ENCODE measurements around the gene FRAS1. TPM values are rescaled to one million over a fixed set of nuclear protein-coding genes. Genes with fewer than 3 reads are reported as not detected.

FRAS1 gene
- total RNA-seq, 1 donor from 2014 or later, result 13.7 TPM

GRCh38 chr4:78588894-78589545 lies 531.9 kb downstream of the FRAS1 start:
- FAIRE-seq, result no peak
- no peak for DNase-seq (ENCODE audit: low read depth)
- no peak for TF ChIP-seq CTCF (IDR thresholded peaks at IDR 0.05; ENCODE audit: insufficient read depth, low read length, severe bottlenecking)
- no peak overlapping the region for H3K4me3 ChIP-seq (ENCODE audit: low read depth, low read length)
- no peaks in the 10 kb centered on the region for H3K27me3 ChIP-seq (ENCODE audit: control insufficient read depth, insufficient read depth, low read length)
- H3K36me3 ChIP-seq (ENCODE audit: control insufficient read depth, insufficient read depth, low read length), result peaks cover 19% of the 10 kb centered on the region

- no peak for DNase-seq (ENCODE audit: low read depth)
- H3K4me3 ChIP-seq (ENCODE audit: low read depth, low read length), result no peak overlapping the region
- peaks cover 20% of the 10 kb centered on the region for H3K36me3 ChIP-seq (ENCODE audit: control insufficient read depth, insufficient read depth, low read length)
- no peaks in the 10 kb centered on the region for H3K27me3 ChIP-seq (ENCODE audit: control insufficient read depth, insufficient read depth, low read length)
- FAIRE-seq, result no peak
- no peak for TF ChIP-seq CTCF (IDR thresholded peaks at IDR 0.05; ENCODE audit: insufficient read depth, low read length, severe bottlenecking)
Measured at GRCh38 chr4:78591404-78591803, 534.3 kb downstream of the FRAS1 start.

- no peaks in the 10 kb centered on the region for H3K27me3 ChIP-seq (ENCODE audit: control insufficient read depth, insufficient read depth, low read length)
- FAIRE-seq, result no peak
- no peak overlapping the region for H3K4me3 ChIP-seq (ENCODE audit: low read depth, low read length)
- DNase-seq (ENCODE audit: low read depth), result peak; percentile 78
- TF ChIP-seq CTCF (IDR thresholded peaks at IDR 0.05; ENCODE audit: insufficient read depth, low read length, severe bottlenecking), result peak; percentile 27
- H3K36me3 ChIP-seq (ENCODE audit: control insufficient read depth, insufficient read depth, low read length), result peaks cover 13% of the 10 kb centered on the region
Measured at GRCh38 chr4:78592088-78592783, 535.1 kb downstream of the FRAS1 start.

Other genes with a start within 250 kb of the FRAS1 start
- 15.0 and 16.3 TPM in 2 replicates for gene CNOT6L, start 238.0 kb upstream of the FRAS1 start, total RNA-seq
- 24.7 and 29.4 TPM in 2 replicates for gene MRPL1, start 194.5 kb upstream of the FRAS1 start, total RNA-seq